ENCODE data around the gene NPEPPS. TPM values are rescaled to one million over a fixed set of nuclear protein-coding genes. Genes with fewer than 3 reads are reported as not detected.

The NPEPPS gene
- total RNA-seq, 2 experiments from 2014 or later, result 74.4 to 84.5 TPM

DNA sequence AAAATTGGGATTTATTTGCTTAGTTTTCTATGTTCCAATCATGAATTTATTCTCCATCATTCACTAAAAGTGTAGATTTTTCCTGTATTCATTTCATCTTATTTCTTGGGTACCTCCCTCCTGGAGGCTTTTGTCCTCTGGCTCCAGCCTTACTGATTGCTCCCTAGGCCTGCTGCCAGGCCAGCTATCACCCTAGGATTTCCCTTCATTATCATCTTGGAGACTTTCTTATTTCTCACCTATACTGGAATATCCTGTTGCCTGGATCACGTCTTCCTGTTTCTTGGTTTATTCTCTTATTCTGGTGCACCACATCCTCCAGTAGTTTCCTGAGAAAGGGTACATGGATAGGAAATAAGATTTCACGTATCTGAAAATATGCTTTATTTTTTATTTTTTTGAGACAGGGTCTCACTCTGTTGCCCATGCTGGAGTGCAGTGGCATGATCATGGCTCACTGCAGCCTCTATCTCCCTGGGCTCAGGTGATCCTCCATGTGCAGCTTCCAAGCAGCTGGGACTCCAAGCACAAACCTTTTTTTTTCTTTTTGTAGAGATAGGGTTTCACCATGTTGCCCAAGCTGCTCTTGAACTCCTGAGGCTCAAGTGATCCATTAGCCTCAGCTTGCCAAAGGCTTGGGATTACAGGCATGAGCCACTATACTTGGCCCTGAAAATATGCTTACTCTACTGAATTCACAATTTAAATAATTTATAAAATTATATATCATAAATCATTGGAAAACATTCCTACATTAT, 105.5 kb downstream of the NPEPPS start:
- DNase-seq, result no peak
- Mint-ChIP-seq H3K4me3 (no peak overlapping the region), H3K36me3 (ENCODE audit: low read depth) (peaks cover 4% of the 10 kb centered on the region), H3K27me3 (ENCODE audit: low read depth) (no peaks in the 10 kb centered on the region), H3K9me3 (no peaks in the 10 kb centered on the region), H3K4me1 (ENCODE audit: low read depth) (peaks cover 9% of the 10 kb centered on the region), H3K27ac (no peak overlapping the region)
- intact Hi-C loops (cut with micrococcal nuclease), result no loop called here
- CTCF ChIA-PET, result interaction anchor here (0.6 kb wide), 1 partner anchor 206 kb away, joined by 4 read pairs; no protein-coding TSS in a partner anchor

- CTCF ChIA-PET, result interaction anchor here (0.7 kb wide), 1 partner anchor 137 kb away, joined by 5 read pairs; no protein-coding TSS in a partner anchor
- Mint-ChIP-seq H3K36me3 (ENCODE audit: low read depth) (peaks cover 4% of the 10 kb centered on the region), H3K27ac (no peak overlapping the region), H3K9me3 (no peaks in the 10 kb centered on the region), H3K4me1 (ENCODE audit: low read depth) (peaks cover 9% of the 10 kb centered on the region), H3K27me3 (ENCODE audit: low read depth) (no peaks in the 10 kb centered on the region), H3K4me3 (no peak overlapping the region)
- no peak for DNase-seq
- intact Hi-C loops (cut with micrococcal nuclease), result no loop called here
These were observed 108.0 kb downstream of the NPEPPS start for GRCh38 chr17:47638903-47639302.

GRCh38 chr17:47640076-47640475, 109.2 kb downstream of the NPEPPS start:
- H3K4me1 Mint-ChIP-seq (ENCODE audit: low read depth), result peaks cover 12% of the 10 kb centered on the region
- no peaks in the 10 kb centered on the region for H3K9me3 Mint-ChIP-seq
- CTCF ChIA-PET, result interaction anchor here (0.6 to 0.9 kb wide), 2 partner anchors 24 to 274 kb away, joined by 4 read pairs; no protein-coding TSS in a partner anchor
- H3K36me3 Mint-ChIP-seq (ENCODE audit: low read depth), result peaks cover 4% of the 10 kb centered on the region
- intact Hi-C loops (cut with micrococcal nuclease), result no loop called here
- no peak overlapping the region for H3K4me3 Mint-ChIP-seq
- H3K27ac Mint-ChIP-seq, result no peak overlapping the region
- no peaks in the 10 kb centered on the region for H3K27me3 Mint-ChIP-seq (ENCODE audit: low read depth)
- no peak for DNase-seq

- H3K9me3 Mint-ChIP-seq, result no peaks in the 10 kb centered on the region
- no peak overlapping the region for H3K27ac Mint-ChIP-seq
- intact Hi-C loops (cut with micrococcal nuclease), result no loop called here
- peaks cover 10% of the 10 kb centered on the region for H3K4me1 Mint-ChIP-seq (ENCODE audit: low read depth)
- DNase-seq, result no peak
- peaks cover 4% of the 10 kb centered on the region for H3K36me3 Mint-ChIP-seq (ENCODE audit: low read depth)
- CTCF ChIA-PET, result no interaction called here
- no peak overlapping the region for H3K4me3 Mint-ChIP-seq
- H3K27me3 Mint-ChIP-seq (ENCODE audit: low read depth), result no peaks in the 10 kb centered on the region
These were observed 110.3 kb downstream of the NPEPPS start for GRCh38 chr17:47641202-47641601.

GRCh38 chr17:47643116-47643515, 112.2 kb downstream of the NPEPPS start:
- intact Hi-C loops (cut with micrococcal nuclease), result no loop called here
- Mint-ChIP-seq H3K9me3 (no peaks in the 10 kb centered on the region), H3K27ac (no peak overlapping the region), H3K4me3 (no peak overlapping the region), H3K27me3 (ENCODE audit: low read depth) (no peaks in the 10 kb centered on the region), H3K4me1 (ENCODE audit: low read depth) (peaks cover 18% of the 10 kb centered on the region), H3K36me3 (ENCODE audit: low read depth) (peaks cover 1% of the 10 kb centered on the region)
- CTCF ChIA-PET, result interaction anchor here (0.5 to 1.6 kb wide), 2 partner anchors 26 to 158 kb away, joined by 3 to 5 read pairs; no protein-coding TSS in a partner anchor
- DNase-seq, result no peak

GRCh38 chr17:47644324-47644723, 113.4 kb downstream of the NPEPPS start:
- Mint-ChIP-seq H3K27ac (no peak overlapping the region), H3K9me3 (no peaks in the 10 kb centered on the region), H3K4me1 (ENCODE audit: low read depth) (peaks cover 23% of the 10 kb centered on the region), H3K36me3 (ENCODE audit: low read depth) (peaks cover 2% of the 10 kb centered on the region), H3K27me3 (ENCODE audit: low read depth) (no peaks in the 10 kb centered on the region), H3K4me3 (no peak overlapping the region)
- no peak for DNase-seq
- intact Hi-C loops (cut with micrococcal nuclease), result no loop called here
- CTCF ChIA-PET, result interaction anchor here (0.9 to 1.6 kb wide), 3 partner anchors 25 to 157 kb away, joined by 3 to 6 read pairs (median 5); no protein-coding TSS in a partner anchor

- Mint-ChIP-seq H3K27ac (peak within 1 kb of the TSS; percentile 98), H3K27me3 (ENCODE audit: low read depth) (no peaks in the 10 kb centered on the region), H3K9me3 (no peaks in the 10 kb centered on the region), H3K36me3 (ENCODE audit: low read depth) (peaks cover 35% of the 10 kb centered on the region), H3K4me3 (peak within 1 kb of the TSS; percentile 97), H3K4me1 (ENCODE audit: low read depth) (peaks cover 53% of the 10 kb centered on the region)
- intact Hi-C loops (cut with micrococcal nuclease), result loop anchor here (1.0 to 2.0 kb wide), 11 partner anchors 11 to 399 kb away; partner anchors contain the start of genes NFE2L1, SP2 and TBX21
- CTCF ChIA-PET, result interaction anchor here (1.0 to 2.9 kb wide), 5 partner anchors 15 to 126 kb away, joined by 3 to 22 read pairs (median 3); no protein-coding TSS in a partner anchor
- DNase-seq, result peak; percentile 100
These were observed 118.5 kb downstream of the NPEPPS start, which contains the start of gene KPNB1 for GRCh38 chr17:47649153-47649971. Gene KPNB1 (plus strand): TSS chr17:47649919. CDS start chr17:47650245, 326 bp downstream.

GRCh38 chr17:47649972-47650524, 119.1 kb downstream of the NPEPPS start:
- peaks cover 56% of the 10 kb centered on the region for H3K4me1 Mint-ChIP-seq (ENCODE audit: low read depth)
- H3K9me3 Mint-ChIP-seq, result no peaks in the 10 kb centered on the region
- CTCF ChIA-PET, result interaction anchor here (0.5 to 5.8 kb wide), 6 partner anchors 11 to 92 kb away, joined by 3 to 45 read pairs (median 4); no protein-coding TSS in a partner anchor
- H3K4me3 Mint-ChIP-seq, result peak overlapping the region; percentile 97
- H3K27me3 Mint-ChIP-seq (ENCODE audit: low read depth), result no peaks in the 10 kb centered on the region
- intact Hi-C loops (cut with micrococcal nuclease), result loop anchor here (1.0 to 2.0 kb wide), 12 partner anchors 10 to 398 kb away; partner anchors contain the start of genes NFE2L1, NPEPPS, SP2 and TBX21
- no peak for DNase-seq
- peak overlapping the region; percentile 98 for H3K27ac Mint-ChIP-seq
- H3K36me3 Mint-ChIP-seq (ENCODE audit: low read depth), result peaks cover 42% of the 10 kb centered on the region

DNA sequence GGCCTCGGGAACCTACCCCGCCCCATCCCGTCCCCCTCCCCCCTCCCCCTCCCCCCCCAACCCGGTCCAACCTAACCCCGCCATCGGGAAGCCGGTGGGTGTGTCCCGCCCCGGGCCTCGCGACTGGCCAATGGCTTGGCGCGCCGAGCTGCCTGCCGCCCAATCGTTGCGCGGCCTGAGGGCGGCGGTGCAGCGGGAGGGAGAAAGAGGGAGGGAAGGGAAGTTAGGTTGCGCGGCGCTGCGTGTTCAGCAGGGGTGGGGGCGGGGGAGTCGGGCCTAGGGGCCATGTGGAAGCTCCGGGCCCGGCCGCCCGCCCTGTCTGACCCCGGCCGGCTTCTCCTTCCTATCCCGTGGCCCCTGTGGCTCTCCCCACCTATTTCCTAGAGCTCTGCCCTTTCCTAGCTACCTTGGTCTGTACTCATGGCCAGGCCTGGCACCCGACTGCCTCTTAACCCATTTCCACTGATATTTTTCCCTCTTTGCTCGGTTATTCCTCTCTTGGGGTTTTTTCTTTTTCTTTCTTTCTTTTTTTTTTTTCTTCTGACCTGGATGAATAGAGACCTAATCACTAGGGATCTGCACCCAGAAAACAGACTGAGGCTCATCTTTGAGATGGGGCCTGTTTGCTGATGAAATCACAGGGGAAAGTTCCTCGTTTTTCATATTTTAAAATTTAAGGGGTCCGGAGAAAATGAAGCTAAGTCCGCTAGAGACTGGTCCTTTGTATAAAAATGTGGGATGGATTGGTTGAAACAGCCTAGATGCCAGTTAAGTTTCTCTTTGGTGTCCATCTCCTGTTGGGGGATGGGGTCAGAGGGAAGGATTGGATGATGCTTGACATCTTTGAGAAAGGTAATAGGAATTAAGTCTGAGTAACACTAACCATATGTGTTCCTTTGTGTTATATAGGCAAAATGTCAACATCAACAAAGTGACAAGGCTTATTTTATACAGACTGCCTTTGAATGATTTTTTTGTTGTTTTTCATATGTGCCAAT, 119.9 kb downstream of the NPEPPS start:
- intact Hi-C loops (cut with micrococcal nuclease), result loop anchor here (1.0 kb wide), 1 partner anchor 120 kb away; the partner anchor contains the start of gene NPEPPS

GRCh38 chr17:47651704-47652103, 120.8 kb downstream of the NPEPPS start:
- peak overlapping the region; percentile 97 for H3K4me3 Mint-ChIP-seq
- intact Hi-C loops (cut with micrococcal nuclease), result no loop called here

More for the DNA sequence above, 119.9 kb downstream of the NPEPPS start:
- Mint-ChIP-seq H3K9me3 (no peaks in the 10 kb centered on the region), H3K27me3 (ENCODE audit: low read depth) (no peaks in the 10 kb centered on the region), H3K27ac (peak overlapping the region; percentile 95), H3K4me3 (peak overlapping the region; percentile 97), H3K36me3 (ENCODE audit: low read depth) (peaks cover 50% of the 10 kb centered on the region), H3K4me1 (ENCODE audit: low read depth) (peaks cover 64% of the 10 kb centered on the region)
- peak; percentile 97 for DNase-seq
- CTCF ChIA-PET, result interaction anchor here (0.5 to 5.8 kb wide), 6 partner anchors 10 to 68 kb away, joined by 3 to 45 read pairs (median 4); no protein-coding TSS in a partner anchor

More at GRCh38 chr17:47651704-47652103, 120.8 kb downstream of the NPEPPS start:
- peaks cover 55% of the 10 kb centered on the region for H3K36me3 Mint-ChIP-seq (ENCODE audit: low read depth)
- CTCF ChIA-PET, result interaction anchor here (0.9 to 5.8 kb wide), 3 partner anchors 12 to 67 kb away, joined by 3 to 45 read pairs (median 3); no protein-coding TSS in a partner anchor
- H3K27ac Mint-ChIP-seq, result peak overlapping the region; percentile 95
- DNase-seq, result no peak
- H3K27me3 Mint-ChIP-seq (ENCODE audit: low read depth), result no peaks in the 10 kb centered on the region
- H3K9me3 Mint-ChIP-seq, result no peaks in the 10 kb centered on the region
- H3K4me1 Mint-ChIP-seq (ENCODE audit: low read depth), result peaks cover 69% of the 10 kb centered on the region

All from activated naive CD4-positive, alpha-beta T cell treated with anti-CD3 and anti-CD28 coated beads for 36 hours (primary cell).